CMK (cell line): ENCODE data around the gene RGS7.
"Not testable (repeated sequence)": the region's sequence is repeated elsewhere in the genome, so short reads cannot be mapped to it uniquely, and the experiment has no call there.

ENCODE experiments used
- DNase-seq: peaks from one replicate; pipeline ENCODE4 v3.0.0-alpha.2; 2010; ENCODE audit warnings: low read depth

RGS7 gene

GRCh38 chr1:241136389-241136788 is 220.6 kb downstream of the RGS7 start:
- no peak for DNase-seq

- no peak for DNase-seq
These were observed 225.3 kb downstream of the RGS7 start for GRCh38 chr1:241131636-241132194.

- no peak for DNase-seq
These were observed 226.1 kb downstream of the RGS7 start for GRCh38 chr1:241130881-241131280.

GRCh38 chr1:241129207-241129960 is 227.6 kb downstream of the RGS7 start:
- DNase-seq = no peak

- DNase-seq = no peak
These were observed 231.7 kb downstream of the RGS7 start for GRCh38 chr1:241125286-241125685.

- DNase-seq = no peak
These were observed 239.0 kb downstream of the RGS7 start for GRCh38 chr1:241118049-241118448.

- no peak for DNase-seq
These were observed 241.2 kb downstream of the RGS7 start for GRCh38 chr1:241115784-241116183.

GRCh38 chr1:241114699-241115233 is 242.2 kb downstream of the RGS7 start:
- DNase-seq = no peak

GRCh38 chr1:241113557-241113956 is 243.4 kb downstream of the RGS7 start:
- no peak for DNase-seq

GRCh38 chr1:241109039-241109438 is 248.0 kb downstream of the RGS7 start:
- no peak for DNase-seq

- no peak for DNase-seq
These were observed 251.9 kb downstream of the RGS7 start for GRCh38 chr1:241105147-241105546.

GRCh38 chr1:241102664-241103063 is 254.3 kb downstream of the RGS7 start:
- no peak for DNase-seq

- DNase-seq = no peak
These were observed 255.4 kb downstream of the RGS7 start for GRCh38 chr1:241101622-241102021.

- DNase-seq = no peak
These were observed 259.5 kb downstream of the RGS7 start for GRCh38 chr1:241097479-241097878.

- DNase-seq = no peak
These were observed 260.0 kb downstream of the RGS7 start for GRCh38 chr1:241096982-241097381.

- no peak for DNase-seq
These were observed 261.2 kb downstream of the RGS7 start for GRCh38 chr1:241095847-241096246.

- no peak for DNase-seq
These were observed 266.2 kb downstream of the RGS7 start for GRCh38 chr1:241090798-241091197.

- DNase-seq = not testable (repeated sequence)
These were observed 267.9 kb downstream of the RGS7 start for GRCh38 chr1:241089066-241089465.

- not testable (repeated sequence) for DNase-seq
These were observed 268.9 kb downstream of the RGS7 start for GRCh38 chr1:241088075-241088474.

- no peak for DNase-seq
These were observed 270.3 kb downstream of the RGS7 start for GRCh38 chr1:241086686-241087085.

- DNase-seq = no peak
These were observed 273.7 kb downstream of the RGS7 start for GRCh38 chr1:241083285-241083684.

- no peak for DNase-seq
These were observed 275.5 kb downstream of the RGS7 start for GRCh38 chr1:241081473-241081872.

- no peak for DNase-seq
These were observed 277.5 kb downstream of the RGS7 start for GRCh38 chr1:241079459-241079858.

GRCh38 chr1:241079047-241079446 is 278.0 kb downstream of the RGS7 start:
- no peak for DNase-seq
